ENCODE data around the gene CFAP300.

Gene CFAP300

GRCh38 chr11:102112509-102112821 is 65.2 kb downstream of the CFAP300 start:
- TF ChIP-seq FOXP2 (optimal IDR thresholded peaks at IDR 0.05; ENCODE audit: control extremely low read depth, extremely low read length, insufficient read depth) (no peak), POLR2AphosphoS5 (IDR thresholded peaks at IDR 0.05; ENCODE audit: borderline replicate concordance, low read depth, low read length) (no peak), EZH2 (IDR thresholded peaks at IDR 0.05) (no peak)
- DNase-seq (ENCODE audit: low read depth, low spot score), result no peak
- Histone ChIP-seq H3K36me3 (ENCODE audit: insufficient read depth, low read length) (peaks cover 21% of the 10 kb centered on the region), H3K27ac (no peak overlapping the region), H3K4me3 (peak overlapping the region; percentile 99), H3K9ac (ENCODE audit: insufficient read length) (peak overlapping the region; percentile 83), H3K9me3 (ENCODE audit: low read depth, low read length) (no peaks in the 10 kb centered on the region)

DNA sequence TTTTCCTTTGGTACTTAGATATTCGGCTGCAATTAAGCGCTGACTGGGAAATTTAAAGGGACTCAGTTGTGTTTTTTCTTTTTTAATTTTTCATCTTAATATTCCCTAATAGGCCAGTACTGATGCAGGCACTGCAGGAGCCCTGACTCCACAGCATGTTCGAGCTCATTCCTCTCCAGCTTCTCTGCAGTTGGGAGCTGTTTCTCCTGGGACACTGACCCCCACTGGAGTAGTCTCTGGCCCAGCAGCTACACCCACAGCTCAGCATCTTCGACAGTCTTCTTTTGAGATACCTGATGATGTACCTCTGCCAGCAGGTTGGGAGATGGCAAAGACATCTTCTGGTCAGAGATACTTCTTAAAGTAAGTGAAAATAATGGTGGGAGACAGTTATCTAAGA is 66.8 kb downstream of the CFAP300 start:
- no peaks in the 10 kb centered on the region for H3K9me3 ChIP-seq (ENCODE audit: low read depth, low read length)

GRCh38 chr11:102115557-102115956 is 68.3 kb downstream of the CFAP300 start:
- no peak for TF ChIP-seq FOXP2 (optimal IDR thresholded peaks at IDR 0.05; ENCODE audit: control extremely low read depth, extremely low read length, insufficient read depth)
- TF ChIP-seq EZH2 (IDR thresholded peaks at IDR 0.05), result no peak
- no peak for TF ChIP-seq POLR2AphosphoS5 (IDR thresholded peaks at IDR 0.05; ENCODE audit: borderline replicate concordance, low read depth, low read length)
- H3K27ac ChIP-seq, result no peak overlapping the region
- H3K4me3 ChIP-seq, result no peak overlapping the region

More for the DNA sequence above, 66.8 kb downstream of the CFAP300 start:
- no peak for TF ChIP-seq FOXP2 (optimal IDR thresholded peaks at IDR 0.05; ENCODE audit: control extremely low read depth, extremely low read length, insufficient read depth)
- no peak for TF ChIP-seq POLR2AphosphoS5 (IDR thresholded peaks at IDR 0.05; ENCODE audit: borderline replicate concordance, low read depth, low read length)
- TF ChIP-seq EZH2 (IDR thresholded peaks at IDR 0.05), result no peak
- H3K9ac ChIP-seq (ENCODE audit: insufficient read length), result no peak overlapping the region
- DNase-seq (ENCODE audit: low read depth, low spot score), result no peak
- H3K36me3 ChIP-seq (ENCODE audit: insufficient read depth, low read length), result peaks cover 21% of the 10 kb centered on the region
- no peak overlapping the region for H3K4me3 ChIP-seq
- H3K27ac ChIP-seq, result no peak overlapping the region

GRCh38 chr11:102116453-102117205 is 69.4 kb downstream of the CFAP300 start:
- Histone ChIP-seq H3K27ac (no peak overlapping the region), H3K9ac (ENCODE audit: insufficient read length) (no peak overlapping the region), H3K4me3 (peak overlapping the region; percentile 58; the same call in 1 of the 2 replicates), H3K9me3 (ENCODE audit: low read depth, low read length) (no peaks in the 10 kb centered on the region), H3K36me3 (ENCODE audit: insufficient read depth, low read length) (peaks cover 29% of the 10 kb centered on the region)
- no peak for DNase-seq (ENCODE audit: low read depth, low spot score)
- TF ChIP-seq FOXP2 (optimal IDR thresholded peaks at IDR 0.05; ENCODE audit: control extremely low read depth, extremely low read length, insufficient read depth) (no peak), EZH2 (IDR thresholded peaks at IDR 0.05) (no peak), POLR2AphosphoS5 (IDR thresholded peaks at IDR 0.05; ENCODE audit: borderline replicate concordance, low read depth, low read length) (no peak)

More at GRCh38 chr11:102115557-102115956, 68.3 kb downstream of the CFAP300 start:
- H3K36me3 ChIP-seq (ENCODE audit: insufficient read depth, low read length), result peaks cover 29% of the 10 kb centered on the region
- no peak overlapping the region for H3K9ac ChIP-seq (ENCODE audit: insufficient read length)
- no peak for DNase-seq (ENCODE audit: low read depth, low spot score)
- no peaks in the 10 kb centered on the region for H3K9me3 ChIP-seq (ENCODE audit: low read depth, low read length)

- peak; percentile 62 for DNase-seq (ENCODE audit: low read depth, low spot score)
- Histone ChIP-seq H3K27ac (no peak overlapping the region), H3K9me3 (ENCODE audit: low read depth, low read length) (no peaks in the 10 kb centered on the region), H3K9ac (ENCODE audit: insufficient read length) (no peak overlapping the region), H3K4me3 (peak overlapping the region; percentile 58), H3K36me3 (ENCODE audit: insufficient read depth, low read length) (peaks cover 29% of the 10 kb centered on the region)
- TF ChIP-seq POLR2AphosphoS5 (IDR thresholded peaks at IDR 0.05; ENCODE audit: borderline replicate concordance, low read depth, low read length) (peak; percentile 35; the same call in 1 of the 2 replicates), EZH2 (IDR thresholded peaks at IDR 0.05) (no peak)
Observed at GRCh38 chr11:102117472-102118113, 70.4 kb downstream of the CFAP300 start.

- Histone ChIP-seq H3K27ac (no peak overlapping the region), H3K36me3 (ENCODE audit: insufficient read depth, low read length) (peaks cover 33% of the 10 kb centered on the region), H3K9me3 (ENCODE audit: low read depth, low read length) (no peaks in the 10 kb centered on the region), H3K4me3 (no peak overlapping the region), H3K9ac (ENCODE audit: insufficient read length) (no peak overlapping the region)
- TF ChIP-seq POLR2AphosphoS5 (IDR thresholded peaks at IDR 0.05; ENCODE audit: borderline replicate concordance, low read depth, low read length), result no peak
- TF ChIP-seq FOXP2 (optimal IDR thresholded peaks at IDR 0.05; ENCODE audit: control extremely low read depth, extremely low read length, insufficient read depth), result no peak
- TF ChIP-seq EZH2 (IDR thresholded peaks at IDR 0.05), result no peak
- no peak for DNase-seq (ENCODE audit: low read depth, low spot score)
Observed at GRCh38 chr11:102118937-102119336, 71.7 kb downstream of the CFAP300 start.

- no peak for DNase-seq (ENCODE audit: low read depth, low spot score)
- Histone ChIP-seq H3K9ac (ENCODE audit: insufficient read length) (no peak overlapping the region), H3K9me3 (ENCODE audit: low read depth, low read length) (0 out of 2 replicates have a peak, but pooled peaks cover 7% of the 10 kb centered on the region), H3K36me3 (ENCODE audit: insufficient read depth, low read length) (peaks cover 32% of the 10 kb centered on the region; the same call in 1 of the 2 replicates), H3K4me3 (no peak overlapping the region), H3K27ac (no peak overlapping the region)
- TF ChIP-seq EZH2 (IDR thresholded peaks at IDR 0.05), result no peak
Observed at GRCh38 chr11:102119997-102120396, 72.8 kb downstream of the CFAP300 start.

GRCh38 chr11:102120437-102120973 is 73.3 kb downstream of the CFAP300 start:
- H3K9ac ChIP-seq (ENCODE audit: insufficient read length), result no peak overlapping the region
- TF ChIP-seq POLR2AphosphoS5 (IDR thresholded peaks at IDR 0.05; ENCODE audit: borderline replicate concordance, low read depth, low read length), result no peak
- TF ChIP-seq EZH2 (IDR thresholded peaks at IDR 0.05), result no peak
- TF ChIP-seq FOXP2 (optimal IDR thresholded peaks at IDR 0.05; ENCODE audit: control extremely low read depth, extremely low read length, insufficient read depth), result no peak
- no peak overlapping the region for H3K27ac ChIP-seq
- no peak for DNase-seq (ENCODE audit: low read depth, low spot score)
- H3K4me3 ChIP-seq, result no peak overlapping the region
- 0 out of 2 replicates have a peak, but pooled peaks cover 7% of the 10 kb centered on the region for H3K9me3 ChIP-seq (ENCODE audit: low read depth, low read length)
- peaks cover 28% of the 10 kb centered on the region; the same call in 1 of the 2 replicates for H3K36me3 ChIP-seq (ENCODE audit: insufficient read depth, low read length)
